Measurements from ENCODE around the gene SERTM1.

- no peak for TF ChIP-seq CTCF (IDR thresholded peaks at IDR 0.05; ENCODE audit: low read depth, low read length, poor library complexity, severe bottlenecking)
- TF ChIP-seq EZH2phosphoT487 (IDR thresholded peaks at IDR 0.05; ENCODE audit: borderline replicate concordance, low read length), result no peak
These were observed 63.8 kb downstream of the SERTM1 start for GRCh38 chr13:36737524-36738083.
